CD4-positive, alpha-beta T cell treated with Interleukin-12 subunit alpha and Interleukin-12 subunit beta, for 1 hour (primary cell): ENCODE data around the gene HDAC1.
A peak's percentile ranks its signal among the peaks of the same experiment; 100 is the strongest.
"Not testable (repeated sequence)": the region's sequence is repeated elsewhere in the genome, so short reads cannot be mapped to it uniquely, and the experiment has no call there.

Source experiments
- DNase-seq: peaks from one replicate; pipeline ENCODE4 v3.0.0-alpha.2; 2020

HDAC1 gene

DNA sequence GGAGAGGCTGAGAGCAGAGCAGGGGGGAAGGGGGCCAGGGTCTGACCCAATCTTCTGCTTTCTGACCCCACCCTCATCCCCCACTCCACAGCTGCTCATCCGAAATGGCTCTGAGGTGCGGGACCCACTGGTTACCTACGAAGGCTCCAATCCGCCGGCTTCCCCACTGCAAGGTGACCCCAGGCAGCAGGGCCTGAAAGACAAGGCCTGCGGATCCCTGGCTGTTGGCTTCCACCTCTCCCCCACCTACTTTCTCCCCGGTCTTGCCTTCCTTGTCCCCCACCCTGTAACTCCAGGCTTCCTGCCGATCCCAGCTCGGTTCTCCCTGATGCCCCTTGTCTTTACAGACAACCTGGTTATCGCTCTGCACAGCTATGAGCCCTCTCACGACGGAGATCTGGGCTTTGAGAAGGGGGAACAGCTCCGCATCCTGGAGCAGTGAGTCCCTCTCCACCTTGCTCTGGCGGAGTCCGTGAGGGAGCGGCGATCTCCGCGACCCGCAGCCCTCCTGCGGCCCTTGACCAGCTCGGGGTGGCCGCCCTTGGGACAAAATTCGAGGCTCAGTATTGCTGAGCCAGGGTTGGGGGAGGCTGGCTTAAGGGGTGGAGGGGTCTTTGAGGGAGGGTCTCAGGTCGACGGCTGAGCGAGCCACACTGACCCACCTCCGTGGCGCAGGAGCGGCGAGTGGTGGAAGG is 17.1 kb upstream of the HDAC1 start:
- no peak for DNase-seq

DNA sequence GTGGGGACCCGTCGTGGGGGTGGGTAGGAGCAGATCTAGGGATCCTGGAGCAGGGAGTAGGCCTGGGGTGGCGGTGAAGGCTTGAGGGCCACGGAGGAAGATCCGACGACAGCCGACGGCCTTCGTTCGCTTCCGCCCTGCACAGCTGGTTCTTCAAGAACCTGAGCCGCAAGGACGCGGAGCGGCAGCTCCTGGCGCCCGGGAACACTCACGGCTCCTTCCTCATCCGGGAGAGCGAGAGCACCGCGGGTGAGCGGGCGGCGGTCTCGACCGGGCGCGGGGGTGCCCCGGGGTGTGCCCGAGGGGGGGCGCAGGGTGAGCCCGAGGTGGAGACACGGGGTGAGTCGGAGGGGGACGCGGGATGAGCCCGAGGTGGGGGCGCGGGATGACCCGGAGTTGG is 16.5 kb upstream of the HDAC1 start:
- DNase-seq, result no peak

DNA sequence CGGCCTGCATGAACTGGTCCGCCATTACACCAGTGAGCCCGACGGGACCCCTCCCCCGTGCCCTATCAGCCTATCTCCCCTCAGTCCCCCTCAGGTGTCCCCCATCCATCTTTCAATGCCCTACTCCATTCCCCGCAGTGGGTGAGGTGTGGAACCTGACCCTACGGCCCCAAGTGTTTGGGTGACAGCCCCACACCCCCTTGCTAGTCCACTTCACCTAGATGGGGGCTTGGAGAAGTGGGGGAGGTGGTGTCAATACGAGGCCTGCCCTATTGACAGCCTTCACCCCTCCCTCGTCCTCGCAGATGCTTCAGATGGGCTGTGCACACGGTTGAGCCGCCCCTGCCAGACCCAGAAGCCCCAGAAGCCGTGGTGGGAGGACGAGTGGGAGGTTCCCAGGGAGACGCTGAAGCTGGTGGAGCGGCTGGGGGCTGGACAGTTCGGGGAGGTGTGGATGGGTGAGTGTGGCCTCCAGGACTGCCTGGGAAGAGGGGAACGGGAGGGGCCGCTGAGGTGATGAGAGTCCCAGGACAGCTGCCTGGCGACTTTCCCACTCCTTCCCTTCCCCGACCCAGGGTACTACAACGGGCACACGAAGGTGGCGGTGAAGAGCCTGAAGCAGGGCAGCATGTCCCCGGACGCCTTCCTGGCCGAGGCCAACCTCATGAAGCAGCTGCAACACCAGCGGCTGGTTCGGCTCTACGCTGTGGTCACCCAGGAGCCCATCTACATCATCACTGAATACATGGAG is 15.7 kb upstream of the HDAC1 start:
- no peak for DNase-seq

DNA sequence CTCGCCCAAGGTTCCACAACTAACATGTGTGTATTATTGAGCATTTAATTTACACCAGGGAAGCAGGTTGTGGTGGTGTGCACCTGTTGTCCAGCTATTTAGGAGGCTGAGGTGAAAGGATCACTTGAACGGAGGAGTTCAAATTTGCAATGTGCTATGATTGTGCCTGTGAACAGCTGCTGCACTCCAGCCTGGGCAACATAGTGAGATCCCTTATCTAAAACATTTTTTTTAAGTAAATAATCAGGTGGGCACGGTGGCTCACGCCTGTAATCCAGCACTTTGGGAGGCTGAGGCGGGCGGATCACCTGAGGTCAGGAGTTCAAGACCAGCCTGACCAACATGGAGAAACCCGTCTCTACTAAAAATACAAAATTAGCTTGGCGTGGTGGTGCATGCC is 7.1 kb upstream of the HDAC1 start:
- not testable (repeated sequence) for DNase-seq

DNA sequence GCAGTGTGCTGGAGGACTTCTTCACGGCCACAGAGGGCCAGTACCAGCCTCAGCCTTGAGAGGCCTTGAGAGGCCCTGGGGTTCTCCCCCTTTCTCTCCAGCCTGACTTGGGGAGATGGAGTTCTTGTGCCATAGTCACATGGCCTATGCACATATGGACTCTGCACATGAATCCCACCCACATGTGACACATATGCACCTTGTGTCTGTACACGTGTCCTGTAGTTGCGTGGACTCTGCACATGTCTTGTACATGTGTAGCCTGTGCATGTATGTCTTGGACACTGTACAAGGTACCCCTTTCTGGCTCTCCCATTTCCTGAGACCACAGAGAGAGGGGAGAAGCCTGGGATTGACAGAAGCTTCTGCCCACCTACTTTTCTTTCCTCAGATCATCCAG is 6.2 kb upstream of the HDAC1 start:
- no peak for DNase-seq

DNA sequence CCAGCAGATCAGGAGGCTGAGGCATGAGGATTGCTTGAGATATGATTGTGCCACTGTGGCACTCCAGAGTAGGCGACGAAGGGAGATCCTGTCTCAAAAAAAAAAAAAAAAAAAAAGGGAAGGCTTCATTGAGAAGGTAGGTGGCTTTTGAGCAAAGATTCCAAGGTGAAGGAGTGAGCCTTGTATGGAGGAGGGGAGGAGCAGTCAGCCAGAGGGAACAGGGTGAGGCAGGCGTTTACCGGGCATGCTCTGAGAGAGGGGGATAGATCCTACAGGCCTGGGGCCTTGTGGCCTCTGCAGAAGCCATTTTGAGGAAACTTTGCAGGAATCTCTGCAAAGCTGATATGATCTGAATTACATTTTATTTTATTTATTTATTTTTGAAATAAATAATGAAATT is 5.1 kb upstream of the HDAC1 start:
- DNase-seq, result no peak

DNA sequence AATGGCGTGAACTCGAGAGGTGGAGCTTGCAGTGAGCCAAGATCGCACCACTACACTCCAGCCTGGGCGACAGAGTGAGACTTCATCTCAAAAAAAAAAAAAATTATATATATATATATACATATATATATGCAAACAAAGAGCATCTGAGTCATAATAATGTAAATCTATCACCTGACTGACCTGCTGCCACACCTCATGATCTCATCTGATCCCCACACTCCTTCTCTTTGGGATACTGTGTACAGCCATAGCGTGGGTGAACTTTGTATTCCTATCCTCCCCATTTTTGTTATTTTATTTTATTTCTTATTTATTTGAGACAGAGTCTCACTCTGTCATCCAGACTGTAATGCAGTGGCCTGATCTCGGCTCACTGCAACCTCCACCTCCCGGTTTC is 2.6 kb upstream of the HDAC1 start:
- no peak for DNase-seq

DNA sequence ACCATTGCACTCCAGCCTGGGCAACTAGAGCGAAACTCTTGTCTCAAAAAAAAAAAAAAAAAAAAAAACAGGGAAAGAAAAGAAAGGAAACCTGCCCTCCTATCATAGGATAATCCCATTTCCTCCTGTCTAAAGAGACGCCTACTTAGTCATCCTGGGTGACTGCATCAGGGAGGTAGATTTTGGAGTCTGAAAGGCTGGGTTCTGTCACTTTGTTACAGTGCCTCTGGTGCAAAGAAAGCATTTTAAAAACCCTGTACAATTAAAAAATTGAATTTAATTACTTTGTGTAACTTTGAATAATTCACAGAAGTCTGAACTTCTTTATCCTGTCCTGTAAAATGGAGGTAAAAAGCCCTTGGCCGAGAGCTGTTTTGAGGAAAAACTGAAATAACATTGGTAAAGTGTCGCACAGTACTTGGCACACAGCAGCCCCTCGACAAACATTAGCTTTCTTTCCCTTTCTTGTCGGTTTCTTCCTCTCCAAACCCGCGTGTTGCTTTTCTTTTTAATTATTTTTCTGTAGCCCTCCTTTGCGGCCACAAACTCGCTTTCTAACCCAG is 657 bp upstream of the HDAC1 start:
- DNase-seq, result no peak

DNA sequence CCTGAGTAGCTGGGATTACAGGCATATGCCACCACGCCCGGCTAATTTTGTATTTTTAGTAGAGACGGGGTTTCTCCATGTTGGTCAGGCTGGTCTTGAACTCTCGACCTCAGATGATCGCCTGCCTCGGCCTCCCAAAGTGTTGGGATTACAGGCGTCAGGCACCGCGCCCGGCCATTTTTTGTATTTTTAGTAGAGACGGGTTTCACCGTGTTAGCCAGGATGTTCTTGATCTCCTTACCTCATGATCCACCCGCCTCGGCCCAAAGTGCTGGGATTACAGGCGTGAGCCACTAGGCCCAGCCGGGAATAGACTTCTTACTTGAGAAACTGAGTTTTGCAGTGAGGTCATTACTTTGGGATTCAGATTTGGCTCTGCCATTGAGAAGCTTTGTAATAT is 6.3 kb downstream of the HDAC1 start:
- DNase-seq, result not testable (repeated sequence)

DNA sequence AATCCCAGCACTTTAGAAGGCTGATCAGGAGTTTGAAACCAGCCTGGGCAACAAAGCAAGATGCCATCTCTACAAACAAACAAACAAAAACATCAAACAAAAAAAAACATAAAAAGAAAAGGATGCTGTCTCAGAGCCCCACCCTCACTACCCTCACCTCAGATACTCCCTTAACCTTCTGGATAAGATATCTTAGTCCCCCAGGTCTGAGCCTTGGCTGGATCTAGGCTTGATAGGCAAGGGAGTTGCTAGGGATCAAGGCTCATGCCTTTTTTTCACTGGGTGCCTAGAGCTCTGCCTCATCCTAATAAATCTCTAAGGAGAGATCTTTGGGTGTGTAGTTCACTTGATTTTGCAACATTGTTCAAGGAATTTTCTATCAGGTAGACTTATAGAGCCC is 7.4 kb downstream of the HDAC1 start:
- no peak for DNase-seq

DNA sequence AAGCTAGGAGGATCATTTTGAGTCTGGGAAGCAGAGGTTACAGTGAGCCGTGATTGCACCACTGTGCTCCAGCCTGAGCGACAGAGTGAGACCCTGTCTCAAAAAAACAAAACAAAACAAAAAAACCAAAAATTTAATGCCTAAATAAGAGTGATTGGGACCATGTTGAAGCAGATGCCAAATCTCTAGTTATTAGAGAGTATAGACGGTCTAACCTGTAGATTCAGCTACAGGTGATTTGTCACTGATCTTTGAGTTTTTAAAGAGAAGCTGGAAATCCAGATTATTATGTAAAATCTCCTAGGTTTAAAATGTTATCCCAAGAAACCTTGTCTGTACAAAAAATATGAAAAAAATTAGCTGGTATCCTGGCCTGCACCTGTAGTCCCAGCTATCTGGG is 11.5 kb downstream of the HDAC1 start:
- DNase-seq, result no peak

DNA sequence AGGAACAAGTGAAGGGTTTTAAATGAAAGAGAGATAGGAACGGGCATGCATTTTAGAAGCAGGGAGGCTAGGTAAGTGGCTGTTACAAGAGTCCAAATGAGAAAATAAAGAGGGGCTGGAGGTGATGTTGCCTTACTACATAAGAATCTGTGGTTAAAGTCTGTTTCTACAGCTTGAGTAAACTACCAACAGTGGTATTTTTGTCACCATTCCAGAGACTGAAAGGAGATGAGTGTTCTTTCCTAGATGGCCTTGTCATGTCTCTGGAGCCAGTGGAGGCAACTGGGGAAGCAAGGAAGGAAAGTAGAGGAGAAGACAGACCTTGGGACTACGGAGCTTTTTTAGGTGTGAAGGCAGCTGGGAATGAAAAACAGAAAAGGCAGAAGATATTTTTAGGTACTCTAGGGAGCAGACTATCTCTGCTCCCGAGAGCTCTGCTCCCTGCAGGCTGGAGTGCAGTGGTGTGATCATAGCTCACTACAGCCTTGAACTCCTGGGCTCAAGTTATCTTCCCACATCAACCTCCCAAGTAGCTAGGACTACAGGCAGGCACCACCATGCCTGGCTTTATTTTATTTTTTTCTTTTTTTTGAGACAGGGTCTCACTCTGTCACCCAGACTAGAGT is 12.2 kb downstream of the HDAC1 start:
- no peak for DNase-seq

DNA sequence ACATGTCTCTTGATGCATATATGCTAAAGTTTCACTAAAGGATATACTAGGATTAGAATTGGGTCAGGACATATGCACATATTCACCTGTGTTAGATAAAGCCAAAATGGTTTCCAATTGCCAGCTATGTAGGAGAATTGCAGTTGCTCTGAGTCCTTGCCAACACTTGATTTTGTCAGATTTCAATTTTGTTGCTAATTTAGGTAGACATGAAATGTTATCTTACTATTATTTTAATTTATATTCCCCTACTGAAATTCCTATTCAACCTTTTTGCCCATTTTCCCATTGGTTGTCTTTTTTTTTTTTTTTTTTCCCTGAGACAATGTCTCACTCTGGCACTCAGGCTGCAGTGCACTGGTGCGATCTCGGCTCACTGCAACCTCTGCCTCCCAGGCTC is 13.4 kb downstream of the HDAC1 start:
- no peak for DNase-seq

DNA sequence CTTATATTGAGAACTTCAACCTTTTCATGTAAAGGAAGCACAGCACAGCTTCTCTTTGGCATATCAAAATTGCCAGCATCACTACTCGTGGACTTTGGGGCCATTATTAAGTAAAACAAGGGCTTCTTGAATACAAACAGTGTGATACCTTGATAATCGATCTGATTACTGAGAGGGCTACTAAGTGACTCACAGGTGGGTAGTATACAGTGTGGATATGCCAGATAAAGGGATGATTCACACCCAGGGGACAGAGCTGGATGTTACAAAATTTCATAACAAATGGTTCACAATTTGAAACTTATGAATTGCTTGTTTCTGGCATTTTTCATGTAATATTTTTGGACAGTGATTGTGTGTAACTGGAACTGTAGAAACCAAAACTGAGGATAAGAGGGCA is 15.4 kb downstream of the HDAC1 start:
- DNase-seq, result no peak

DNA sequence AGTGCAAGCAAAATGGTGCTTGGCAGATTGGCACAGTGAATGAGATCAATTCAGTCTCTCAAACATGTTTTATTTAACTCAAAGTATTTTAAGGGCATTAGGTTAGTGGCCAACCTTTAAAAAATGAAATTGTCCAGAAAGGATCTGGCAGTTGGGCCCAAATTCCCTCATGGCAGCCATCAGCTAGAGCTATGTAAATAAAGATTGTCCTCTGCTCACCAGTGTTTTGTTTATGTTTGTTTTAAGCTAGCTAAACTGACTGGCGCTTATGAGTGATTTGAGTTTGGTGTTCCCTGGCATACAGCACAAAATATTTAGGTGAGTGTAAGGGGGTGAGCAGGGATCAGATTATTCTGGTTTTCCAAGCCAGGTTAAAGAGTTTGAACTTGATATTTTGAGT is 18.1 kb downstream of the HDAC1 start:
- no peak for DNase-seq

DNA sequence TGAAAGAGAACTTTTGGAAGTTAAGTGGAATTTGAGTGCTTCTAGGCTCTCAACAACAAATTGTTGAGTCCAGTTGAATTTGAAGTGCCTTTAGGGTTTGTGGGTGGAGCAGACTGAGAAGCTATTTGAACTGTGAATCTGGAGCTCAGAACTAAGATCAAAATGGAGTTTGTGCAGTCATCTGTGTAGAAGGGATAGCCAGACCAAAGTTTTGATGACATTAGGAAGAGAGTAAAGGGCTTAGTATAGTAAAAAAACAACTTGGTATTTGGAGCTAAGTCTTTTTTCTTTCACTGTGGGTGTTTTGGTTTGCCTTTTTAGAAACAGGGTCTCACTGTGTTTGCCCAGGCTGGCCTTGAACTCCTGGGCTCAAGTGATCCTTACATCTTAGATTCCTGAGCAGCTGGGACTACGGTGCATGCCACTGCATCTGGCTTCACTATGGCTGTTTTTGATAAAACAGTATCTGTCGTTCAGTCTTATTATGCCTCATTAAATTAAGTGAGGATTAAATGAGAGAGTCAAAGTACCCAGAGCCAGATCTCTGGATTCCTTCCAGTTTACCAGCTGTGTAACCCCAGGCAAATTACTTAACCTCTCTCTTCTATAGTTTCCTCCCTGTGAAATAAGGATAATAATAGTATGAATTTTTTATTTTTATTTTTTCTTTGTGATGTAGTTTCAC is 20.0 kb downstream of the HDAC1 start:
- DNase-seq, result no peak

DNA sequence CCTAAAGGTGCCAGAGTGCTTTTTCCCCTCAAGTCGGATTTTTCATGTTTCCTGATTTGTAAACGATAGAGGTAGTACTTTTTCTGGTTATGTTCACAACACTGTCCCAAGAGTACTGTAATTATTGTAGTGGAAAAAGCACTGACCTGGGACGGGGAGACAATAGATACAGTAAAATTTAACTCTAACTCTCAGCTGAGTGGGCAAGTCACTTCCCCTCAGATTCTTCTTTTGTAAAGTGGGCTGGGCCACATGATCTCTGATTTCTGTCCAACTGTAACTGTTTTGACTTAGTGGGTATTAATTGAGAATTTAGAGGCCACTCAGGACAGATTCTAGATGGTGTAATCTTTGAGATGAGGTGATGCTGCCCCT is 25.0 kb downstream of the HDAC1 start:
- DNase-seq, result no peak

DNA sequence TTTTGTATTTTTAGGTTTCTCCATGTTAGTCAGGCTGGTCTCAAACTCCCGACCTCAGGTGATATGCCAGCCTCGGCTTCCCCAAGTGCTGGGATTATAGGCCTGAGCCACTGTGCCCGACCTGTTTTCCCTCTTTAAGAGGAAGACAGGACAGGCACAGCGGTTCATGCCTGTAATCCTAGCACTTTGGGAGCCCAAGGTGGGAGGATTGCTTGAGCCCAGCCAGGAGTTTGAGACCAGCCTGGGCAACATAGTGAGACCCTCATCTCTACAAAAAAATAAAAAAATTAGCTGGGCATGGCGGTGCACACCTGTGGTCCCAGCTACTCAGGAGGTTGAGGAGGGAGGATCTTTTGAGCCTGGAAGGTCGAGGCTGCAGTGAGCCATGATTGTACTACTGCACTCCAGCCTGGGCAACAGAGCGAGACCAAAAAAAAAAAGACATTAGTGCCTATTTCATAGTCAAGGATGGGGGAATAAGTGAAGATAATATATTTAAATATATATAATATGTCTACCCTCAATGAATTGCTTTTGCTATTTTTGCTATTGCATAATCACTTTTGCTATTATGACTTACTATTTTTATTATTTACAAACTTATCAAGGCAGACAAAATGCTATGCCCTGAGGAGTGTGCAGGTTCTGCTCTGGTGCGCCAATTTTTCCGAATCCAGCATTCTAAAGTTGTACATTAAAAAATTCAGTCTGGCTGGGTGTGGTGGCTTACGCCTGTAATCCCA is 26.4 kb downstream of the HDAC1 start:
- DNase-seq, result no peak

DNA sequence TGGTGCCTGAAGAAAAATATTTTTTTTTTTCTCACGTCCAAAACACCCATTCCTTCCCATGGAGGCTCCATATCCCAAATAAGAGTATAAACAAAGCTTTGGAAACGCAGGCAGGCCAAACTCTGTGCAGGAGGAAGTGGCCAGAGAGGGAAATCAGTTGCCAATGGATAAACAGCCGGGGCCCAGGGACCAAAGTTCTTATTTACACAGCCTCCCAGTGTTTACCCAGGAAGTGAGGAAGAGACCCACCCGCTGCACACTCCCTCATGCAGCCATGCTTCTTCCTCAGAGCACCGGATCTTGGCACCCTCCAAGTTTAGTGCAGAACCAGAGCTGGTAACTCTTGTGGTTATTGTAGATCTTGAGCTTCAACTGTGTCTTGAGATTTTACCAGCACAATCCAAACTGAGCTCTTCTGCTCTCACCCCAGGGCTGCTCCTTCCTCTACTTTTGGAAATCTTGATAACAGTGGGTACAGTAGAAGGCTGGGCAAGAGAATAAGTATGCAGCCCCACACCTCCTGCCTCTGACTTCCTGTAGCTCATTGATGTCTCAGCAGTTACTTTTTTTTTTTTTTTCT is 29.9 kb downstream of the HDAC1 start:
- DNase-seq, result peak; percentile 45

DNA sequence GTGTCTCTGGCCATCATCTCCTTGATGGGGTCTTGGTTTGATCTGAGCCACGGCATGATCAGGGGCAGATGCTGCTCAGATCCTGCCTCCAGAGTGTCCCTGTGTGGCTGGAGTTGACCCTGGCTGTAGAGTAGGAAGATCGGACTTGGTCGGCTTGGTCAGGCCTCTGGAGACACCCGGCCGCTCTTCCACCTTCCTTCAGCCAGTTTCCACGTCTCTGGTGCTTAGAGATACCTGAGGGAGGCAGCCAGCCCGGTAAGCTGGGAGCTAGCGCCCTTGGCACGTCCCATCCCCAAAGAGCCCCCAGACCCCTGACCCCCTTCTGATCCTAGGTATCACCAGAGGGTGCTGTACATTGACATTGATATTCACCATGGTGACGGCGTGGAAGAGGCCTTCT is 35.3 kb downstream of the HDAC1 start:
- no peak for DNase-seq

DNA sequence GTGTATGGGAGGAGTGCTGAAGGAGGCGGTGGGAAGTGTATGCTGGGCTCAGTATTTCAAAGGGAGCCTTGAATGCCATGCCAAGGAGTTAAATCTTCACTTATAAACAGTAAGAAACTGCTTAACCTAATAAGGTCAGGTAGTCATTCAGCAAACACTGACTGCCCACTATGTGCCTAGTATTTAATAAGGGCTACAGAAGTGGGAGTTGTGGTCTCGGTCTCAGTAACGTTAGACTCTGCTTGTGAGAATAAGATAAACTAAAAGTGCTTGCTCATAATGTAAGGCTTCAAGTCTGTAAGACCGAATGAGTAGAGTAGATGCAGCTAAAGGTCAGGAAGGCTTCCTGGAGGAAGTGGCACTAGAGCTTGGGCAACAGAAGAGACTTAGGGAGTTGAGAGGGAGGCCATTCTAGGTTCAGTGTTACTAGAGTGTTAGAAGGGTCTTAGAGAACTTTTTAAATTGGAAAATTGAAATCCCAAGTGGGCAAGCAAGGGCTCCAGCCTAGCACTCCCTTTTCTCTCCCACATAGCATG is 38.1 kb downstream of the HDAC1 start:
- DNase-seq, result no peak

DNA sequence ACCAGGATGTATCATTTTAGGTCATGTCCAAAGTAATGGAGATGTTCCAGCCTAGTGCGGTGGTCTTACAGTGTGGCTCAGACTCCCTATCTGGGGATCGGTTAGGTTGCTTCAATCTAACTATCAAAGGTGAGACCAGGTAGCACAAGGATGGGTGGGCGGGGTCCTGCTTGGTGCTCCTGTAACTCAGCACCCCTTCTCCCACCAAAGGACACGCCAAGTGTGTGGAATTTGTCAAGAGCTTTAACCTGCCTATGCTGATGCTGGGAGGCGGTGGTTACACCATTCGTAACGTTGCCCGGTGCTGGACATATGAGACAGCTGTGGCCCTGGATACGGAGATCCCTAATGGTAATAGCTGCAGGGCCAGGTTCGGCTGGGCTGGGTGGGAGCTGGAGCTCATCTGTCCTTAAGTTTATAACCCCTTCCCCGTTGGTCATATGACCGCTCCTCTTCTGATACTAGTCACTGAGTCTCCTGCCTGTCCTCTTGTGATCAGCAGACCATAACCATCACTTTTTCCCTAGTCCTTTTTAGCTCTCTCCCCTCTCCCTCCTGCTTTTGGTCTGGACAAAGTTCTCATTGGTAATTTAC is 38.8 kb downstream of the HDAC1 start:
- no peak for DNase-seq
